ENCODE data around the gene CALML5.

DNA sequence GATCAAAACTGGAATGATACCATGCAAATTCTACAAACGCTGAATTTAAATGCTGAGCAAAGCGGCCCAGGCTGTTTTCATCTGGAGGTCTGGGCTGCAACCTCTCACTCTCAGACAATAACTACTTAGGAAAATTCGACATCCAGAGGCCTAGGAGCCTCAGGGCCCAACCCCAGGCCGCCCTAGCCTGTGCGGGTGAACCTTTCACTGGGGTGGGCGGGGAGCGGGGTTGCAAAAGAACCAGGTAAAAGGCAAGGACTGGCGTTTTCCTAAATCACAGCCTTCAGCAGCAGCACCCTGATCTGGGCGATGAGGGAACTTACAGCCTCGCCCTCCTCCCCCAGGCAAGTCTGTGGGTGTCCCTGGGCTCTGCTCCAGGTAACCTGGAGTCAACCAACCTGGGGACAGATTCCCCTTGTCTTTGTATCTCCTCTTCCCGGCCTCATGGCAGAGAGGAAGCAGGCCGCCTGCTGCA, 33.4 kb downstream of the CALML5 start:
- TF ChIP-seq, protein P1, sequence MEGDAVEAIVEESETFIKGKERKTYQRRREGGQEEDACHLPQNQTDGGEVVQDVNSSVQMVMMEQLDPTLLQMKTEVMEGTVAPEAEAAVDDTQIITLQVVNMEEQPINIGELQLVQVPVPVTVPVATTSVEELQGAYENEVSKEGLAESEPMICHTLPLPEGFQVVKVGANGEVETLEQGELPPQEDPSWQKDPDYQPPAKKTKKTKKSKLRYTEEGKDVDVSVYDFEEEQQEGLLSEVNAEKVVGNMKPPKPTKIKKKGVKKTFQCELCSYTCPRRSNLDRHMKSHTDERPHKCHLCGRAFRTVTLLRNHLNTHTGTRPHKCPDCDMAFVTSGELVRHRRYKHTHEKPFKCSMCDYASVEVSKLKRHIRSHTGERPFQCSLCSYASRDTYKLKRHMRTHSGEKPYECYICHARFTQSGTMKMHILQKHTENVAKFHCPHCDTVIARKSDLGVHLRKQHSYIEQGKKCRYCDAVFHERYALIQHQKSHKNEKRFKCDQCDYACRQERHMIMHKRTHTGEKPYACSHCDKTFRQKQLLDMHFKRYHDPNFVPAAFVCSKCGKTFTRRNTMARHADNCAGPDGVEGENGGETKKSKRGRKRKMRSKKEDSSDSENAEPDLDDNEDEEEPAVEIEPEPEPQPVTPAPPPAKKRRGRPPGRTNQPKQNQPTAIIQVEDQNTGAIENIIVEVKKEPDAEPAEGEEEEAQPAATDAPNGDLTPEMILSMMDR (IDR thresholded peaks at IDR 0.05; ENCODE audit: insufficient read depth, low read length), result no peak
- TF ChIP-seq, protein P2, sequence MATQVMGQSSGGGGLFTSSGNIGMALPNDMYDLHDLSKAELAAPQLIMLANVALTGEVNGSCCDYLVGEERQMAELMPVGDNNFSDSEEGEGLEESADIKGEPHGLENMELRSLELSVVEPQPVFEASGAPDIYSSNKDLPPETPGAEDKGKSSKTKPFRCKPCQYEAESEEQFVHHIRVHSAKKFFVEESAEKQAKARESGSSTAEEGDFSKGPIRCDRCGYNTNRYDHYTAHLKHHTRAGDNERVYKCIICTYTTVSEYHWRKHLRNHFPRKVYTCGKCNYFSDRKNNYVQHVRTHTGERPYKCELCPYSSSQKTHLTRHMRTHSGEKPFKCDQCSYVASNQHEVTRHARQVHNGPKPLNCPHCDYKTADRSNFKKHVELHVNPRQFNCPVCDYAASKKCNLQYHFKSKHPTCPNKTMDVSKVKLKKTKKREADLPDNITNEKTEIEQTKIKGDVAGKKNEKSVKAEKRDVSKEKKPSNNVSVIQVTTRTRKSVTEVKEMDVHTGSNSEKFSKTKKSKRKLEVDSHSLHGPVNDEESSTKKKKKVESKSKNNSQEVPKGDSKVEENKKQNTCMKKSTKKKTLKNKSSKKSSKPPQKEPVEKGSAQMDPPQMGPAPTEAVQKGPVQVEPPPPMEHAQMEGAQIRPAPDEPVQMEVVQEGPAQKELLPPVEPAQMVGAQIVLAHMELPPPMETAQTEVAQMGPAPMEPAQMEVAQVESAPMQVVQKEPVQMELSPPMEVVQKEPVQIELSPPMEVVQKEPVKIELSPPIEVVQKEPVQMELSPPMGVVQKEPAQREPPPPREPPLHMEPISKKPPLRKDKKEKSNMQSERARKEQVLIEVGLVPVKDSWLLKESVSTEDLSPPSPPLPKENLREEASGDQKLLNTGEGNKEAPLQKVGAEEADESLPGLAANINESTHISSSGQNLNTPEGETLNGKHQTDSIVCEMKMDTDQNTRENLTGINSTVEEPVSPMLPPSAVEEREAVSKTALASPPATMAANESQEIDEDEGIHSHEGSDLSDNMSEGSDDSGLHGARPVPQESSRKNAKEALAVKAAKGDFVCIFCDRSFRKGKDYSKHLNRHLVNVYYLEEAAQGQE (IDR thresholded peaks at IDR 0.05; ENCODE audit: insufficient replicate concordance, low read depth), result no peak
